Vagina (tissue), 2 donors: ENCODE data around the gene HCN3.
A peak's percentile ranks its signal among the peaks of the same experiment; 100 is the strongest.

Experiments used
- CTCF ChIP-seq, 3 experiments: fragments of 450-650 bp in 2 of 3; fragments of 200-600 bp in 1 of 3; sonication (generic) in 1 of 3; IDR thresholded peaks; one replicate each; pipeline ENCODE4 v1.5.1; 2017 to 2019; ENCODE audit warnings: antibody characterized with exemption in 3 of 3, mild to moderate bottlenecking in 2 of 3, moderate library complexity in 2 of 3
- POLR2A ChIP-seq, 2 donors: fragments of 450-650 bp; IDR thresholded peaks; one replicate each; pipeline ENCODE4 v1.6.1; 2017; ENCODE audit warnings: antibody characterized with exemption in 2 of 2, mild to moderate bottlenecking in 2 of 2, moderate library complexity in 2 of 2

GRCh38 chr1:155255243-155256007, 21.8 kb upstream of the HCN3 start, which contains the start of gene ENTREP3:
- TF ChIP-seq POLR2A (IDR thresholded peaks at IDR 0.05) (peak in 1 of 2 donors; percentile 70), CTCF (IDR thresholded peaks at IDR 0.05) (peak in 1 of 3 experiments; percentile 22)
